ENCODE measurements around the gene NOX4.
A peak's percentile ranks its signal among the peaks of the same experiment; 100 is the strongest.

The NOX4 gene

DNA sequence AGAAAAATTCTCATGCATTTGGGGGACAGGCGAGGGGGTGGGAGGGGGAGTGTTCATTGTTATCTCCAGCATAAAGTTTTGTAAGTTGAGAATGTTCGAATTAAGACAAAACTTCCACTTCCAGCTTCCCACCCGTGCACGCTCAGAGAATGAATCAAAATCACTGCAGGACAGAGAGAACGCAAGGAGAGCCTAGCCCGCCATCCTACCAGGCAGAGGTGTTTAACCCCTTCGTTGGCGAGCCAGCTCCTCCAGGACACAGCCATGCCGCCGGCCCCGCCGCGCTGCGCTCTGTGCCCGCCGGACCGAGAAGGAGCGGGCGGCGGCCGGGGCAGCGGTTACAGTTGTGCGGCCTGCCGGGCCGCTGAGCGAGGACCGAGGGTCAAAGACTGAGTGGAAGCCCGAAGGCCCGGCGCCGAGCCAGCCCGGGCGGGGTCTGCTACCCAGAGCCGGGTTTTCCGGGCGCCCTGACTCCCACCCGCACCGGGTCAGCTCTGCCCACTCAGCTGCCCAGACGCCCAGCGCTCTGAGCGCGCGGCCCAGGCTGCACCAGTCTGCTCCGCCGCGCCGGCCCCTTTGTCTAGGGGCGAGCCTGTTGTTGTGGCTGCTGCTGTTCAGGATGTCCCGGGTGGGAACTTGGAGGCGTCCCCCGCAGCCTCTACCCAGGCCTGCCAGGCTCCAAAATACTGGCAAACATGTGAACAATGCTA lies at the start of gene NOX4:
Gene NOX4 (minus strand): TSS at position 395 of the 710 bp plus-strand sequence. CDS start 129 bp downstream, at position 266.
- DNase-seq (ENCODE audit: low spot score): peak; percentile 68

DNA sequence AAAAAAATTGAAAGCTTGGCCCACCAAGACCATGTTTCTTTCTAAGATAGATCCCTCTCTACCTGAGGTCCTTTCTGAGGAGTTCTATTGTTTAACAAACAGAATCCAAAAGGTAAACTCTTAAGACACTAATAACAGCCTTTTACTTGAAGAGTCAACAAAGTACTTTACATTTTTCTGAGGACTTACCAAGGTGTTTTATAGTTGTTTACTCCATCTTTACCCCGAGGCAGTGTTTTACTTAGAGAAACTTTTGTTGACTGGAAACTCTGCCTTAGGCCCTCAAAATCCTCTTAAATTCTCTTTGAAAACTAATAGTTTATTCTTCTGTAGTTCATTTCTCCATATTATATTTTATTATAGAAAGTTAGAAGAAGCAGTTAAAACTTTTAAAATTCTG lies 49.7 kb upstream of the NOX4 start:
- DNase-seq (ENCODE audit: low spot score): no peak

DNA sequence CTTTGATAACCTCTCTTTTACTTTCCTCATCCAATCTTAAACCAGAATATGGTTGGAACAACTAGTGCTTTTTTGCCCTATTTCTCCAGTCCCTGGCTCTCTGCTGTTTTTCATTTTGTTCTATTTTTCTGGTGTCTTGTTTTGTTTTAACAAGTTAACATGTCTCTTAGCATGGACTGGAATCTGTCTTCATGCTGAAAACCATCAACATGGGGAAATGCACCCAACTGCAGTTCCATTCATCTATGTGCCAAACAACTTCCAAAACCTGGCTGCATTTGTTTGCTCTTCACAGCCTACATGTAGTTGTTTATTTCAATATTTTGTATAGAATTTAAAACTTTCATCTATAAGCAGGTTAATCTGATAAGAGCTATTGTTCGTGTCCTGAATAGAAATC lies 46.8 kb upstream of the NOX4 start:
- no peak for DNase-seq (ENCODE audit: low spot score)

DNA sequence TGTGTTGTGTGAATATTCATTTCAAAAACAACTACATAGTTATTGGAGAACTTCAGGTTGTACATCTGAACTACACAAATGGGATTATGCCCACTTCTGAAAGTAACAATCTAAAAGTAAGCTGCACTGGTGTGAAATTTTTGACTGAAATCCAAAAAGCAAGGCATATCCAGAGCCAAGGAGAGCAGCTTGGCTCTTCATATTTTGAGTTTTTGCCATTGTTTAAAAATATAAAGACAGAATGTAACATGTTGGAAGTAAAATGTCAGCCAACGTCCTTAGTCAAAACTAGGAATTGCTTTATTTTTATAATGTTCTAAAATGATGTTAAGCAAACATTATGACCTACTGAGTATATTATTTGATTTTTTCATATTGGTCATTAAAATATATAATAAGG lies 45.8 kb upstream of the NOX4 start:
- DNase-seq (ENCODE audit: low spot score): no peak

DNA sequence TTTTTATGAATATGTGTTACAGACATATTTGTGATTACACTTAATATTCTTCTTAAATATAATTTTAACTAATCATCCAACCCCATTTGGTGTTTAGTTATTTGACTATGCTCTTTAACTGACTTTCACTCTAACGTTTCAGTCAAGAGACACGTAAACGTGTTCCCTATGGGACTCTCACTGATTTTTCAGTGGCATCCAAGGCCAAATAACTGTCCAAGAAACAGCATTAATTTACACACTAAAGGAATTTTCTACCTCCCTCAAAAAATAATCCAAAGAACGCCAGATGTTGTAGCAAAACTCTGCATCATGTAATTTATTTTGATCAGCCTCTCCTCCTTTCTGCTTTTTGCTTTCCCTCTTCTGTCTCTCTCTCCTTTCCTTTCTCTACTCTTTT lies 44.0 kb upstream of the NOX4 start:
- no peak for DNase-seq (ENCODE audit: low spot score)

DNA sequence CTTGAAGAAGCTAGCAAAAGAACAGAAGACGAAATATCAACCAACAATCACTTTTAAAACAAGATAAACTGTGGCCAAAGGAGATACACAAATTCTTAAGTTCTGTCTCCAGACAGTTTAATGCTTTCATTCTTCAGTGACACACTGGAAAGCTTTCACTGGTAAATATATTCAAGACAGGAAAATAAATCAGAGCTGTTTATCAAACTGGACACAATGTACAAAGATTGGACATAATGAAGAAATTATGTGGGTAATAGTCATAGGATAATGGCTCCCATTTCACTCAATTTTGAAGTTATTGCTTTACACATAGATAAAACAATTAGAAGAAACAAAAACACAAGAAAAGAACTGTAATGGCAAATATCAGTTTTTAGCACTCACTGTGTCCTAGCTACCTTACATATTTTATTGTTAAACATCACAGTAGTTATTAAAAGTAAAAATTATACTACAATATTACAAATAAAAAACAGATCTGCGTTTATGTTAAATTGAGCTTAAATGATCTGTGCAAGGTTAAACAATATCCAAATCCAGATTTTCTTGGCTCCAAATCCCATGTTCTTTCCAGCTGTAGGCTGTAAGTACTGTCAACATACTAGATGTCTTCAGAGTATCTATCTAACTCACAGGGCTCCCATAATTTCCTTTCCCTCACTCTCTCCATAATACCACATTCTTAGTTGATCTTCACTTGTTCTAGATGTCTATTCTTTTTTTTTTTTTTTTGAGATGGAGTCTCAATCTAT lies 38.6 kb upstream of the NOX4 start:
- DNase-seq (ENCODE audit: low spot score): no peak

DNA sequence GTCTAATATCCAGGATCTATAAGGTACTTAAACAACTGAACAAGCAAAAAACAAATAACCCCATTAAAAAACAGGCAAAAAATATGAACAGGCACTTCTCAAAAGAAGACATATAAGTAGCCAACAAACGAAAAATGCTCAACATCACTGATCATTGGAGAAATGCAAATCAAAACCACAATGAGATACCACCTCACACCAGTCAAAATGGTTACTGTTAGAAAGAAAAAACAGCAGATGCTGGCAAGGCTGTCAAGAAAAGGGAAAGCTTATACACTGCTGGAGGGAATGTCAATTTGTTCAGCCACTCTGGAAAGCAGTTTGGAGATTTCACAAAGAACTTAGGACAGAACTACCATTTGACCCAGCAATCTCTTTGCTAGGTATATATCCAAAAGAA lies 30.6 kb upstream of the NOX4 start:
- no peak for DNase-seq (ENCODE audit: low spot score)

DNA sequence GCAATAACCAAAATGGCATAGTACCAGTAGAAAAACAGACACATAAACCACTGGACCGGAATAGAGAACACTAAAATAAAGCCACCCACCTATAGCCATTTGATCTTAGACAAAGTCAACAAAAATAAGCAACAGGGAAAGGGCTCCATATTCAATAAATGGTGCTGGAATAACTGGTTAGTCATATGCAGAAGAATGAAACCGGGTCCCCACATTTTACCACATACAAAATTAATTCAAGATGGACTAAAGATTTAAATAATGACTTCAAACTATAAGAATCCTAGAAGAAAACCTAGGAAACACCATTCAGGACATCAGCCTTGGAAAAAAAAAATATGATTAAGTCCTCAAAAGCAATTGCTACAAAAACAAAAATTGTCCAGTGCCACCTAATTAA lies 30.1 kb upstream of the NOX4 start:
- no peak for DNase-seq (ENCODE audit: low spot score)

DNA sequence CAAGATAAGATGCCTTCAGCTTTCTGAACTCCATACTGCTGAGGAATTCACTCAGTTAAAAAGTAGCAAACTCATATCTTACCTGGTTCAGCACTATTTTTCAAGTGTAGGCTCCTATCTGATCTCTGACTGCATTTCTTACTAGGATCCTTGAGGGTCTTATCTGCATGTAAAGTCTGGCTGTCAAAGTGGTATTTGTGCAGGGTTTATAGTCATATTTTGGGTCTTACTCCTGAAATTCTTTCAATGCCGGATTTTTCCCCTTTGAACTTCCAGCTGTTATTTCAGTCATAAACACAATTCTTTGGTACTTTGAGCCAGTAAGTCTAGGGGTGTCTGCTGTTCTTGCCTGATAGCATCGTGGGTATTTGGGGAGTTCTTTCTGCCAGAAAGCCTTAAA lies 25.3 kb upstream of the NOX4 start:
- no peak for DNase-seq (ENCODE audit: low spot score)

DNA sequence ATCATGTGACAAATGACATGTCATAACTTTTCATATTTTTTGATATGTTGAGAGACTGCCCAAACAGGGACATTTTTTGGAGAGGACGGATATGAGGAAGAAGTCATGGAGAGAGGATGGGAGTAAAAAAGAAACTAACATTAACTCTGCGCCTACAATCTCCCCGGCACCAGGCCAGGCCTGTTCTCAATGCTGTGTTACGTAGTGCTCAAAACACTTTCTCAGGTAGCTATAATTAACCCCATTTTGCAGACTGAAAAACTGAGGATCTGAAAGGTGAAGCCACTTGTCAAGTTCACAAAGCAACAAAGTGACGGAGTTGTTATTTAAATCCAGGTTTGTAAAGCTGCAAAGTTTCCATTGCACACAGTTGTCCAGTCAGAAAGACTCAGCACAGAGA lies 17.4 kb upstream of the NOX4 start:
- DNase-seq (ENCODE audit: low spot score): no peak

DNA sequence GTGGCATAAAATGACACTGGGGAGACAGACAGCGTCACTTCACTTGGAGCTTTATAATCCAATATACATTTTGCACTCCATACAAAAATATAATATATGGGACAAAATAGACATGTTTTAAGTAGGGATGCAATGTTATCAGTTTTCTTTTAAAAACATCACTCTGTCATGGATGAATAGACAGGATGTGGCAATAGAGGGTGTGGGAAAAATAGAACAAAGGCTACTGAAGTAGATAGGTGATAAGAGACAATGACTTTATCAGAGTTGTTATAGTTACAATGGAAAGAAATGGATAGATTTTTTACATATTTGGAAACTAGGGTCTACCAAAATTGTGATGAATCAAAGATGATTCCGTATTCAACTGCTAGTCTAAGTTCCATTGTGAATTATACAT lies 13.1 kb upstream of the NOX4 start:
- no peak for DNase-seq (ENCODE audit: low spot score)

DNA sequence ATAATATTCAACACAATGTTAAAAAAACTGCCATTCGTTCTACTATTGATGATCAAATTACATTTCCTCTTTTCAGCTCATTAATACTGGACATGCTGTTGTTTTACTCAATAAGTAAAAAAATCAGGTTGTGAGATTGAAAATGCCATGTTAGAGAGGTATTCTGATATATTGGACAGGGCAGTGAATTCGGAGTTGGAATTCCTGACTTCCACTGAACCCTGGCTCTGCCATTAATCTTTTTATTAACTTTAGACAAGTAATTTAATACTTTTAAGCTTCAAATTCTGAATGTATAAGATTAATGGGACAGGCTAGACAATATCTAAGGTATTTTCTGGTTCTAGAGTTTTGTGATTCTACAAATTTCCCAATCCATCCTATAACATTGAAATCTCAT lies 12.2 kb upstream of the NOX4 start:
- no peak for DNase-seq (ENCODE audit: low spot score)

DNA sequence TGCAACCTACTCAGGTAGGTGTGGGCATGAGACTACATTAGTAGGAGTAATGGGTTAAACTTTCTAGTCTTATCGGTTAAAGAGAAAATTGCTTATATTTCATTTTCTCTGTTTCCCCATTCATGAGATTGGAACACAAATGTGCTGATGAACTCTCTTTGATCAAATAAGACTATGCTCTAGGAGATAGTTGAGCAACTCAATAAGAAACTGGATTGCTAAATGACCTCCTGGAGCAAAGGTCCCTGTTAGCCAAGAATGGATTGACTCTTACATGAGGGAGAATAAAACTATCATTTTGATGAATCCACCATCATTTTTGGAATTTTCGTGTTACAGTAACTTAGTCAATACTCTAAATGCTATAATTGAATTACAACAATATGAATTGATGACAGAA lies 11.1 kb upstream of the NOX4 start:
- no peak for DNase-seq (ENCODE audit: low spot score)

DNA sequence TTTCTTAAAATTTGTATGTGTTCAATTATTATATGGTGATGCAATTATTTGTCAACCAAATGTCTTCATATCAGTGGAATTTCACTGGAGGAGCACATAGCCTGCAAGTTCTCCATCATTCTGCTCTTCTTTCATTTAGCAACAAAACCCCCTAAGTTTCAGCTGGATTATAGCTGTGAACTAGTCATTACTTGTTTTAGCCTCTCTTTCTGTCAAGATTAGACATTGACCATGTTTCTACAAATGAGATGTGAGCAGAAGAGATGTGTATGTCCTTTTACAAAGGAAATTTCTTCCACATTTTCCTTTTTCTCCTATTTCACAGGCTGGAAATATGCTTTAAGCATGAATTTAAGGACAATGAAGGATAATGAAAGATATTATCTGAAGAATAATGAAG lies 9.2 kb upstream of the NOX4 start:
- DNase-seq (ENCODE audit: low spot score): no peak

DNA sequence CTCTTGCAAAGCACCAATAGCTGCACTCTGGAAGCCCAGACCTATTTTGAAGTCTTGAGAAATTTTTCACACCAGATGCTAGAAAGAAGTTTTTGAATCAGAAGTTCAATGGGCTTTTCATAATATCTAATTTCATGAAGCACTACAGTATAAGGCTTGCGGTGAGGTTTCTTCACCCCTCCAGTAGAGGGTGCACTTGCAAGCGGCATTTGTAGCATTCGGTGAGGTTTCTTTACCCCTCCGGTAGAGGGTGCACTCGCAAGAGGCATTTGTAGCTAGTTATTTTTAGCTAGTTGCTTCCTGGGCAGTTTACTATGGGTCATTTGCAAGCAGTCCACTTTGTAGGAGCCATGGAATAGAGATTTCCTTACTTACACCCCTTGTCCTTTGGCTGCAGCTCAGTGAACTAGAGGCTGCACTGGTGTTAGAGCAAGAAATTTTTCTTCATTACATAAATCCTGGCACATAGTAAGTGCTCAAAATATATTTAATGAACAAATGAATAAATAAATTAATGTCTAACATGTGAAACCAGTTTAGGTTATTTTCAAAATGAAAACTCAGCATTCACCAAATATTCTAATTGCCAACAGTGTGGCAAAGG lies 7.8 kb upstream of the NOX4 start:
- DNase-seq (ENCODE audit: low spot score): no peak

DNA sequence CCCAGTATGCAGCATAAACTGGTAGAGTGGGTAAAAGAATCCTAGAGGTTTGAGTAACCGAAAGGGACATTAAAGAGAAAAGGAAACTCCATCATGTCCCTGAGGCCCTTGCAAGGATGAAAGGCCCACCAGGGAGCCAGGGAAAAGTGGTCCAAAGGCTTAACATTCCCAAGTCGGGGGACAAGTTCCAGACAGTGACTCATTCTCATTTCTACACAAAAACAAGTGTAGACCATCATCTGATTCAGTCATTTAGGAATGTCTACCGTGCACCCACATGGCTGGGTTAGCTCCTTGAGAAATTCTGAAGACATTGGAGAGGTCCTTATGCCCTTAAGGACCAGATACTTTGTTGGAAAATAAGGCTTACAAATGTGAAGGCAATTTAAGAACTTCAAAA lies 4.8 kb upstream of the NOX4 start:
- peak; percentile 73 for DNase-seq (ENCODE audit: low spot score)

DNA sequence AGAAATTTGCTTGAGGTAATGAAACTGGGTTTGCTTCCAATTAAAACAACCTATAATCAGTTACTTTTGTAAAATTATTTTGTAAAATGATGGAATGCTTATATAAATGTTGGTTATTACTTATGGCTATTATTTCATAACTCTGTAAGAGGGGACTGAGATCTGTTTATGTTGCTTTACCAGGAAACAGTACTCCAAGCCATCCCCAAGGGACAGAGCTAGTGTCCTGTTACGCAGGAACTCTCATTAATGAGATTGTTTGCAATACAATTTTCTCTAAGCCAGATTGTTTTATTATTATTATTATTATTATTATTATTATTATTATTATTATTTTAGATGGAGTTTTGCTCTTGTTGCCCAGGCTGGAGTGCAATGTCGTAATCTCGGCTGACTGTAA lies 2.3 kb upstream of the NOX4 start:
- no peak for DNase-seq (ENCODE audit: low spot score)

DNA sequence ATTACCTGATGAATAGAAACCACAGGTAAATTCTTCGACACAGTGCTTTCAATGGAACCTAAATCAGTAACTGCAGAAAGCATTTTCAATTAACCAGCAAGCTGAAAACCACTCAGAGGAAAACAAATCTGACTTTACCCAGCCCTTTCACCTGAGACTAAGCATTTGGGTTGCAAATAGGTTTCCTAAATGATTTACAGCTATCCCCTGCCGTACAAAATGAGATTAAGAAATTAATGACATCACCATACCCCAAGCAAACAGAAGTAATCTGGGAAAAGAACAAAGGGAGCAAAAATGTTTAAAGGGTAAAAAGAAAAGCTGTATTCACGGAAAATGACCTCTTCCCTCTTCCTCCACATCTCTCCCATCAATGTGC lies 584 bp downstream of the NOX4 start:
- no peak for DNase-seq (ENCODE audit: low spot score)

DNA sequence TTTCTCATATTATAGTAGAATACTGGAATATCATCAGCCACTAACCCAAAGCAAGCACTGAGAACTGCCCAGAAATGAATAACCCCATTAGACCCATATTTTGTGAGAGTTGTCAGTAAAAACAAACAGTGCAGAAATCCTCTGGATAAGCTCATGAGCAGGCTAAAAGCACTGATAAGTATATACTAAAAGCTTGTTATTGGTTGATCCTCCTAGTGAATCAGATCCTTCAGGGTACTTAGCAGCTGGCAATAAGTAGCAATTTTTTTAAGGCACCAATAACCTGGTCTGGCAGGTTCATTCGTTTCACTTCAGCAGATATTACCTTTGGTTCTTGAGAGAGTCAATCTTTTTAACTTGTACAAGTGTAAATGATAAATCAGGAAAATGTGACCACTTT lies 1.2 kb downstream of the NOX4 start:
- no peak for DNase-seq (ENCODE audit: low spot score)

DNA sequence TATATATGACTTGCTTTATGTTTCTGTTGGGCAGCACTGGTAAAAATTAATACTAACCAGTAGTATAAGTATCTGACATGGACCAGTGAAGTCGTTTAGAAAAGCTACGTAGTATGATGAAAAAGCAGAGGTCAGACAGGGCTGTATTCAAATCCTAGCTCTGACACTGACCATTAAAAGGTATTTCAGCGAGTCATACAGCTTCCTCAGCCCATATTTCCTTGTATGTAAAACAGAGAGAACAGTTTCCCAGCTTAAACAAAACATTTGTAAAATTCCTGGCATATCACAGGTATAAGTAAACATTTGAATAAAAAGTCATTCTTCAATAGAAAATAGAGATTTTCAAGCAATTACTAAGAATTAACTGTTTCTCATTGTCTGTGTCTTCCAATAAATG lies 4.2 kb downstream of the NOX4 start:
- no peak for DNase-seq (ENCODE audit: low spot score)

DNA sequence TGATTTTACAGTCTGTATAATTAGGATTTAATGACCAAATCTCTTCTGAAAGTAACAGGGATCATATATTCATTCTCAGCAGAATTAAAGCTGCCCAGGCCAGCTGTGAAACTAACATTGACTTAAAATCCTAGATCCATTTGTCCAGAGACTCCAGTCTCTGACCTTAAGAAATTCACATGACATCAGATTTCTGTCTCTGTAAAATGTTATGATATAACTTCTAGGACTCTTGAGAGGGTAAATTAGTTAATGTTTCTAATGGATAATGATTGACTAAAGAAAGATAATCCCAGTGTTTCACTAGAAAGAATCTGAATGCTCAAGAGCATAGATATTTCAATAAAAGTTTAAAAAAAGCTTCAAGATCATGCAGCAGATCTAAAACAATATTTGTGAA lies 6.3 kb downstream of the NOX4 start:
- DNase-seq (ENCODE audit: low spot score): no peak

DNA sequence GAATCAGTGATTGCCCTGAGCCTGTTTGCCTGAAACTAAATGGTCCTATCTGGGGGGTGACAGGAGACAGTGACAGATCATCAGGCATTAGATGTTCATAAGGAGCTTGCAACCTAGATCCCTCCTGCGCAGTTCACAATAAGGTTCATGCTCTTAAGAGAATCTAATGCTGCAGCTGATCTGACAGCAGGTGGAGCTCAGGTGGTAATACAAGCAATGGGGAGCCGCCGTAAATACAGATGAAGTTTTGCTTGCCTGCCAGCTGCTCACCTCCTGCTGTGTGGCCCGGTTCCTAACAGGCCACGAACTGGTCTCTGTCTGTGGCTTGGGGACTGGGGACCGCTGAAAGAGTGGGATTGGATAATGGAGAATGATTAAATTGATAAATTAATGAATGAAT lies 14.0 kb downstream of the NOX4 start:
- DNase-seq (ENCODE audit: low spot score): no peak

DNA sequence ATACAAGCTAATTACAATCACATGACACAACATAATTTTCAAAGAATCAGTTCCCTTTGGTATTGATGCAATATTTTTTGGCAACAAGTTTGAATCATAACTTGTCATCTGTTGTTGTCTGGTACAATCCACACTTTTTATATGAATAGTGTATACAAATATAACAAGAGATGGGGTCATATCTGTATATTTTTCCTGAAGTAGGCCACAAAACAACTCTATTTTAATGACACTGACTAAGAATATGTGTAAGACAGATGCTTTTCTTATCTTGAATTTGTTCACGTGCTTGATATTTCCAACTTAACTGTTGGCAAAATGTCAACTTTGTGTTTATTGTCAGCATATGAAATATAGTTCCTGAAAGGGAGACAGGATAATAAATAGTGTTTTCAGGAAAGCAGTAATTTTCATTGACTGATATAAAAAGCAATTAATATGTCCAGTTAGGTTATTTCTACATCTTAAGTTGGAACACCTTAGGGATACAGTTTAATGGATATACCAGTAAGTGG lies 27.9 kb downstream of the NOX4 start:
- DNase-seq (ENCODE audit: low spot score): no peak
